Peyer's patch (tissue), 4 donors: ENCODE results near the gene COMMD7.

ENCODE experiments used
- CTCF ChIP-seq, 6 experiments: fragments of 450-650 bp in 4 of 6; fragments of 200-600 bp in 2 of 6; sonication (generic) in 1 of 6; IDR thresholded peaks; one replicate each; pipeline ENCODE4 v1.5.1; 2017 to 2019; ENCODE audit warnings: antibody characterized with exemption in 6 of 6, mild to moderate bottlenecking in 3 of 6, moderate library complexity in 1 of 6
- POLR2A ChIP-seq, 2 donors: fragments of 450-650 bp; IDR thresholded peaks; one replicate each; pipeline ENCODE4 v1.5.1; 2017; ENCODE audit warnings: antibody characterized with exemption in 2 of 2, mild to moderate bottlenecking in 2 of 2, moderate library complexity in 2 of 2

GRCh38 chr20:32682508-32682987, 60.7 kb downstream of the COMMD7 start:
- TF ChIP-seq CTCF (IDR thresholded peaks at IDR 0.05) (no peak), POLR2A (IDR thresholded peaks at IDR 0.05) (no peak)
